GM21423 (cell line): Measurements from ENCODE around the gene ATAD1.
"Not testable (repeated sequence)": the region's sequence is repeated elsewhere in the genome, so short reads cannot be mapped to it uniquely, and the experiment has no call there.

Experiments
- ATAC-seq: cut with Tn5 transposase; IDR thresholded peaks from one replicate; pipeline ENCODE4 v1.9.1; 2021; ENCODE audit warnings: mild to moderate bottlenecking, moderate library complexity; ENCODE audit not compliant: unreplicated experiment

The ATAD1 gene

DNA sequence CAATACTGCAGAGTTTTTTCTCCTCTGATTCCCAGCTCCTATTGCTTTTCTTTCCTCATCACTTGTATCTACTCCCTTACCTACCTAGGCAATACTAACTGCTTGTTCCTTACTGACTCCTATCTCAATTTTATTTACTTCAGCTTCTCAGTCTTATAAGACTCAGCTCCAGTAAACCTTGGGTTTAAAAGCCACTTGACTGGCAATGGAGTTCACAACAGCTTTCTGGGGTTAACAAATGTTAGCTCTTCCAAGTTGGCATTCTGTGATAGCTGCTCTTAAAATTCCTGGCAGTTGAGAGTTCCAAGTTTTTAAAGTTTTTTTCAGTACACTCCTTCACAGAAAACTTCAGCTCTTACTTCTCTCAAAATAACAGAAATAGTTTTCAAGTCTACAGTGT is 14.2 kb downstream of the ATAD1 start:
- no peak for ATAC-seq

DNA sequence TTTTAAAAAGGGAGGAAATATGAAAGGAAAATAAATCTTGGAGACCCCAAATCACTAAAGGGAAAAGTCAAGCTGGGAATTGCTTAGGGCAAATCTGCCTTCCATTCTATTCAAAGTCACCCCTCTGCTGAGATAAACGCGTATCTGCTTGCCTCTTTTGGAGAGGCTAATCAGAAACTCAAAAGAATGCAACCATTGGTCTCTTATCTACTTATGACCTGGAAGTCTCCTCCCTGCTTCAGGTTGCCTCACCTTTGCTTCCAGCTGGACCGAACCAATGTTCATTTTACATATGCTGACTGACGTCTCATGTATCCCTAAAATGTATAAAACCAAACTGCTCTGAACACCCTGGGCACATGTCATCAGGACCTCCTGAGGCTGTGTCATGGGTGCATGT is 14.7 kb downstream of the ATAD1 start:
- ATAC-seq: no peak

DNA sequence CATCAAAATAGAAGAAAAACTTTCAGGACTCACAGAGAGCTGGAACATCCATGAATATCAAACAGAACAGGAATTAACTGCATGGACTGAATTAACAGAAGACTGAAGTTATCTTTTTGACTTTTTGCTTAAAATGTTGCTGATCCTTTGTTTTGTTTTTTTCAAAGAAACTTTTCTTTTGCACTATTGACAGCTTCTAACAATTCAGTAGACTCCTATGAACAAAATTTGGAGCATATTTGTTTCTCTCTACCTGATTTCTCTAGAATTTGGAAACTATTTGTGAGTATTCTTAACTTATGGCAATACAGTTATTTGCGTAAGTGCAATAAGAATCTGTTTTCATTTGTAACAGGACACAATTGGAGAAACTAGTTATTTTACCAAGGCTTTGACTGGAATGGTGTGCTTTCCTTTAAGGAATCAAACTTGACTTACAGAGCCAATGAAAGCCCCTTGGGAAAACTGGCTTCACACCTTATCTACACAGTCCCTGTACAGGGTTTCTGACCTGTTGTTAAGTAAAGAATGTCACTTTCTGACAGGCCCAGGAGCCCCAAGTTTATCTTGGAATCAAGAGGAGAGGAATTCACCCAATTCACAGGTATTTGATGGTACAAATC is 16.1 kb downstream of the ATAD1 start:
- not testable (repeated sequence) for ATAC-seq

DNA sequence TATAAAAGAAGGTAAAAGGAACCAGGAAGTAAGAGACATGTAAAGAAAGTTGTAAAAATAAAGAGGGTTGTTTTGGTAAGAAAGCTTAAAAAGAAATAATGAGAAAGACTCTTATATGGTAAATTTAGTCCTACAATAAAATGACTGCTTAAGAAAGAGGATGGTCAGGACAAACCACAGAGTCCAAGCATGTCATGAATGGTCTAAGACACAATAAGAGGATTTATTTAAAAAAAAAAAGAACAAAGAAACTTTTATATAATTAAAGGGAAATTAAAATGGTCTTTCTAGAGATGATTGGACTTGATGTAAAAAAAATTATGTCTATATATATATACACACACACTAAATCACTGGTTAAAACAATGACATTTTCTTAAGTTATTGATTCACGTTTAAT is 18.2 kb downstream of the ATAD1 start:
- no peak for ATAC-seq

DNA sequence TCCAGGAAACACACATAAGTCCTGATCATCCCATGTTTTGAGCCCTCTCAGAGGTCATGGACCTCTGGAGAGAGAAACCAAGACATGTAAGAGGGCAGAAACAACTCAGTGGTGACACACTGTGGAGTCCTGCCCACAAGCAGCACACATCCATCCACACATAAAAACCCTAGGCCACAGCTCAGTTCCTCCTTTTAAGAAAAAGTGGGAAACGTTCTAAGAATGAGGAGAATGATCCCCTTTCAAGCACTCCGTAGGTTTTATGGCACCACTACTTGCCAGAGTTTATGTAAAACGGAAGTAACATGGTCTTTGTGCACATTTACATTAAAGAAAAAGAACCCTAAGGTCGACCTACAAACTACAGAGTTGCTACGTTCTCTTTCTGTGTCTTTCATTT is 19.9 kb downstream of the ATAD1 start:
- no peak for ATAC-seq

DNA sequence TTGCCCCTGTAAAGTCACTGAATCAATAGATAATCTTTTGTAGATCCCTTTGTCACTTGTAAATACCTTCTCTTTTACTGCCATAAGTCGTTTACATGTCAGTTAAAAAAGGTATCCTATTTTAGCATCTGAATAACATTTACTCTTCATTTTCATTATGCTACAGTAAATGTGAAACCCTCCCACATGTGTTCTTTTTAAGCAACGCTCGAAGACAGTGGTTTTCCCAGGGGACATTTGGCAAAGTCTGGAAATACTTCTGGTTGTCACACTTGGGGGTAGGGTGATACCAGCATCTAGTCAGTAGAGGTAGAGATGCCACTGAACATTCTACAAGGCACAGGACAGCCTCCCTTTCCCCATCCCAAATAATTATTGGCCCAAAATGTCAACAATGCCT is 23.7 kb downstream of the ATAD1 start:
- no peak for ATAC-seq

DNA sequence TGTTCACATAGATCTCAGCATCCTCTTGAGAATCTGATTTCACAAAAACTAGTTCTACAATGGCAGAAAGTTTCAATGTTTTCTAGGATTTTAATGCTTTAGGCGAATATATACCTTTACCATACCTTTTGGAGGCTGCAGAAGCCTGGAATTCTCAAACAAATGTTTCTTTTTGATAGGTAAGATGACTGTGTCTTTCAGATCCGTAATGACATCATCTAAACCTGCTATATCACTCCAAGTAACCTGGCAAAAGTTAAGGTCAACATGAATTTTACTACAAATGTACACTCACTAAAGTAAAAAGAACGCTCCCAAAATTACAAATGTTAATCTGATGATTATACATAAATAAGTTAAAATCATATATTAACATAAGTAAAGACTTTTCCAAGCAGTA is 27.8 kb downstream of the ATAD1 start:
- no peak for ATAC-seq

DNA sequence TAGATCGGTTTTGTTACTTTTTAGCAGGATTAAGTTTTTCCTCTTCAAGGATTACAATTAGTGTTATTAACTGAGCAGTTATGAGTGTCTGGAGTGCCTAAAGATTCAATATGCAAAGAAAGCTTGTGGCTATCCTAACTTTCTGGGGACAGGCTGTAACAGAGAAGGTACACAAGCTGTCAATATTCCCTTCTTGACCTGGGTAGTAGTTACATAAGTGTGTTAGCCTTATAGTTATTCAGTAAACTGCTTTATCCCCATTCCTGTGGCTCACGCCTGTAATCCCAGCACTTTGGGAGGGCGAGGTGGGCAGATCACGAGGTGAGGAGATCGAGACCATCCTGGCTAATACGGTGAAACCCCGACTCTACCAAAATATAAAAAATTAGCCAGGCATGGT is 31.6 kb downstream of the ATAD1 start:
- no peak for ATAC-seq

DNA sequence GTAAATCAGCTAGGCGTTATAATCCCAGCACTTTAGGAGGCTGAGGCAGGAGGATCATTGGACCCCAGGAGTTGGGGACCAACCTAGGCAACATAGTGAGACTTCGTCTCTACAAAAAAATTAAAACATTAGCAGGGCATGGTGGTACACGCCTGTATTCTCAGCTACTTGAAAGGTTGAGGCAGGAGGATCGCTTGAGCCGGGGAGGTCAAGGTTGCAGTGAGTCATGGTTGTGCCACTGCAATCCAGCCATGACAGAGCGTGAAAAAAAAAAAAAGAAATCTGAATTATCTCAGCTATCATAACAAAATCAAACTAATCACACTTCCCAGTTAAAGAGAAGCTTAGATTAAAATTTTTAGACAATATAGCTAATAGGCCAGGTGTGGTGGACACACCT is 35.3 kb downstream of the ATAD1 start:
- no peak for ATAC-seq

DNA sequence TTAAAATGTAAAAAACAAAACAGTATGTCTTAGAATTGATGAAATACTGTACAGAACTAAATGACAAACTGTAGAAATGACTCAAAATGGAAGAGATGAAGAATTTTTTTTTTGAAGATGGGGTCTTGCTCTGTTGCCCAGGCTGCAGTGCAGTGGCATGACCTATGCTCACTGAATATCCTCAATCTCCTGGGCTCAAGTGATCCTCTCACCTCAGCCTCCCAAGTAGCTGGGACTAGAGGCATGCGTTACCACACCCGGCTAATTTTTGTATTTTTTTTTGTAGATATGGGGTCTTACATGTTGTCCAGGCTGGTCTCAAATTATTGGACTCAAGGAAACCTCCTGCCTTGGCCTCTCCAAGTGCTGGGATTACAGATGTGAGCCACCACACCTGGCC is 36.5 kb downstream of the ATAD1 start:
- no peak for ATAC-seq

DNA sequence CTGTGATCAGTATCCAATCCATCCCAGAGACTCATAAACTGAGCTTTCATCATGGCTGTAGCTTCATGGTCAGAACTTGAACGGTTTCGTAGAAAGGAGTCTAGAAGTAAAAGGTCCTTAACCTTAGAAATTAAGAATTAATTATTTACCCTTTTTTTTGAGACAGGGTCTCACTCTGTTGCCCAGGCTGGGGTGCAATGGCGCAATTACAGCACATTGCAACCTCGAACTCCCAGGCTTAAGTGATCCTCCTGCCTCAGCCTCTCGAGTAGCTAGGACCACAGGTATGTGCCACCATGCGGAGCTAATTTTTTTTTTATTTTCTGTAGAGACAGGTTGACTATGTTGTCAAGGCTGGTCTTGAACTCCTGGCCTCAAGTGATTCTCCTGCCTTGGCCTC is 41.7 kb downstream of the ATAD1 start:
- no peak for ATAC-seq

DNA sequence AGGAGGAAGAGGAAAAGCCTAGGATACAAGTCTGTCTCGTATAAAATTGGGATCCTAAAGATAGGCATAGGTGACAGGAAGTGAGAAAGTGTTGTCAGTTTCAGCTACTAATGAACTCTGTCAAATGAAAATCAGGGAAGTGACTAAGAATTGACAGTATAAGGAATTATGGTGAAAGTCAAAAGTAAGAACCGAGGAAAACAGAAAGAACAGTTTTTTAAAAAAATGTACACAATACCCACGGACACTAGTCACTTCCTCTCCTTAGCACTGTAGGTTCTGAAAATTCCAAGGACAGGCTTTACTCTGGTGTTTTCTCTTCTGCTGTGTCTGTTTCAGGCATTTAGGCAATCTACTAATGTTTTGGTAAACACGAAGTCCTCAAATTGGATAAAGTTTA is 42.3 kb downstream of the ATAD1 start:
- no peak for ATAC-seq

DNA sequence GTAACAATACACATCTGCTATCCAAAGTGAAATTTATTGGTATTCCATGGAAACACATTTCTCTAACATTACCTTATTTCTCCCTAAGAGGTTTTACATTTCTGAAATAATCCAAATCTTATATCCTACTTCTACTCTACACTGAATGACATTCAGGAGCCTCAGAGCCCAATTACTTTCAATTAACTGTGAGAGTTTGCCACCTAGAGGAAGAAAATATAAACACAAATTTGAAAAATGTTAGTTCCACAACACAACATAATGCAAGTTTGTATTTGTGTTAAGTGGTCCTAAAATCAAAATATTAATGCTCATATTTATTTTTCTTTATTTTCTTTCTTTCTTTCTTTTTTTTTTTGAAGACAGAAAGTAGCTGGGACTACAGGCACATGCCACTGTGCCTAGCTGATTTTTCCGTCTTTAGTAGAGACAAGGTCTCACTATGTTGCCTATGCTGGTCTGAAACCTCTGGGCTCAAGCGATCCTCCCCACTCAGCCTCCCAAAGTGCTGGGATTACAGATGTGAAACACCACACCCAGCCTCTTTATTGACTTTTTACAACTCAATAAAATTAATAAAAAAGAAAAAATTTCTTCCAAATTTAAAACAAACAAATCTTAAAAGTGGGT is 46.0 kb downstream of the ATAD1 start:
- ATAC-seq: no peak

DNA sequence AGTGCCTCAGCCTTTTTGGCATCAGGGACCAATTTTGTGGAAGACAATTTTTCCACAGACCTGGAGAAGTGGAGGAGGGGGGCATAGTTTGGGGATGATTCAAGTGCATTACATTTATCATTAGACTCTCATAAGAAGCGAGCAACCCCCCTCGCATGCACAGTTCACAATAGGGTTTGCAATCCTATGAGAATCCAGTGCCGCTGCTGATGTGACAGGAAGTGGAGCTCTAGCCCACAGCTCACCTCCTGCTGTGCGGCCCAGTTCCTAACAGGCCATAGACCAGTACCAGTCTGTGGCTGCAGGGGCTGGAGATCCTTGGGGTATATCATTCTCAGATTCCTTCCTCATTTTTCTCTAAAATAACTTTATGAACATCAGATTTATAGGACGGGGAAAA is 50.8 kb downstream of the ATAD1 start:
- no peak for ATAC-seq

DNA sequence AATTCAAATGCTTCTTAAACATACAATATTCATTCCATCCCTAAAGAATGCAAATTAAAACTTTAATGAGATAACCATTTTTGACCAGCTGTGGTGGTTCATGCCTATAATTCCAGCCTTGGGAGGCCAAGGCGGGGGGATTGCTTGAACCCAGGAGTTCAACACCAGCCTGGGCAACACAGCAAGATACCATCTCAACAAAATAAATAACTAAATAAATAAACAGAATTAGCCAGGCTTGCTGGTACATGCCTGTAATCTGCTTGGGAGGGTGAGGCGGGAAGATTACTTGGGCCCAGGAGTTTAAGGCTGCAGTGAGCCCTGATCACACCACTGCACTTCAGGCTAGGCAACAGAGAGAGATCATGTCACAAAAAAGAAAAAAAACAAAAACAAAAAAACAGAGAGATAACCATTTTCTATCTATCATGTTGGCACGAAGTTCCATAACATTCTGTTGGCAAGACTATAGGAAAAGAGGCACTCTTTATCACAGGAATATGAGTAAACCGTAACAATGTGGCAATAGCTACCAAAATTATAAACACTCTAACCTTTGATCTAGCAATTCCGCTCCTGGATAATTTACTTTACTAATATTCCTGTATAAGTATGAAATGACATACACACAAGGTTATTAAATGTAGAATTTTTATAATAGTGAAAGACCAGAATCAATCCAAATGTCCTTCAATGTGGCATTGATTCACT is 52.2 kb downstream of the ATAD1 start:
- ATAC-seq: no peak

DNA sequence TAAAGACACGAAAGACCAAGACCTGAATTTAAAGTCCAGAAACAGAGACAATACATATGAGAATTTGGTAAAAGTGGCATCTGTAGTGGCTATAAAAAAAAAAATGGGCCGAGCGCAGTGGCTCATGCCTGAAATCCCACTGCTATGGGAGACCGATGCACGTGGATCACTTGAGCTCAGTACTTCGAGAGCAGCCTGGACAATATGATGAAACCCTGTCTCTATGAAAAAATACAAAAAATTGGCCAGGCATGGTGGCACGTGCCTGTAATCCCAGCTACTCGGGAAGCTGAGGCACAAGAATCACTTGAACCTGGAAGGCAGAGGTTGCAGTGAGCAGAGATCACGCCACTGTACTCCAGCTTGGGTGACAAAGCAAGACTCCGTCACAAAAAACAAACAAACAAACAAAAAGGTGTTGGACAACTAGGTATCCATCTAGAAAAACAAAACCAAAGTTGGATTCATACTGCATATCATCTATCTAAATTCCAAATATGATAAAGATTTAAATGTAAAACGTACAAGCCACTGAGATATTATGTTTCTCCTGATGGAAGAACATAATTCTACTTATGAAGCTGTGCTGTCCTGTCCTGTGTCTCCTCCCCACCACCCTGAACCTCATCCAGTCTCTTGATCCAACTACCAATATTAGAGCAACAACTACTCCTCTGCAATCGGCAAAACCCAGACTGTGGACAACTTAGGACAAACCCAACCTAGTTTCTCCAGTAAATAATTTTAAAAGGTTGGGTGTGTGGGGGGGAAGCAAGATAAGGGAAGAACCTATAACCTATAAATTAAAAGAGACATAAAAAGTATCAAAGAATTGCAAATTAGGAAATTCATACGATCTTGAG is 53.7 kb downstream of the ATAD1 start:
- no peak for ATAC-seq

DNA sequence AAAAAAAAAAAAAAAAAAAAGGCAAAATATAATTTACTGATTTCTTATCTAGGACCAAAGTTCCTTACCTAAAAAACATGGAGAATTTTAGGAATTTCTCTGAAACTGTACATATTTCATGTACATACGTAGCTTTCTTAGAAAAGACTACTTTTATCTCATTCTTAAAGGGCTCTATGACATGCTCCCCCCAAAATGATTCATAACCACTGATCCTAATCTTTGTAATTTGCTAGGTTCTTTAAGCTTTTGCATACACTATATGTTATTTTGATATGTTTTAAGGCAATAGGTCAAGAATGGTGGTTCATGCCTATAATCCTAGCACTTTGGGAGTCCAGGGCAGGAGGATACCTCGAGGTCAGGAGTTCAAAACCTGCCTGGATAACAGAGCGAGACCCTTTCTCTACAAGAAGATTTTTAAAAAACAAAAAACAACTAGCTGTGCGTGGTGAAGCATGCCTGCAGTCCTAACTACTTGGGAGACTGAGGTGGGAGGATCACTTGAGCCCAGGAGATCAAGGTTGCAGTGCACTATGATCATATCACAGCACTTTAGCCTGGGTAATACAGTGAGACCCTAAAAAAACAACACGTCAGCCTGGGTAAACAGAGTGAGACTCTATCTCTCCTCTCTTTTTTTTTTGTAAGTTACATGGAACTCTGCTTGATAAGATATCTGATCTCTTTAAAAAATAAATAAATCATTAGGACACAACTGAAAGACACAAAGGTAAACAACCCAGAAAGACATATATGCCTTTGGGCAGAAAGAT is 54.8 kb downstream of the ATAD1 start:
- no peak for ATAC-seq

DNA sequence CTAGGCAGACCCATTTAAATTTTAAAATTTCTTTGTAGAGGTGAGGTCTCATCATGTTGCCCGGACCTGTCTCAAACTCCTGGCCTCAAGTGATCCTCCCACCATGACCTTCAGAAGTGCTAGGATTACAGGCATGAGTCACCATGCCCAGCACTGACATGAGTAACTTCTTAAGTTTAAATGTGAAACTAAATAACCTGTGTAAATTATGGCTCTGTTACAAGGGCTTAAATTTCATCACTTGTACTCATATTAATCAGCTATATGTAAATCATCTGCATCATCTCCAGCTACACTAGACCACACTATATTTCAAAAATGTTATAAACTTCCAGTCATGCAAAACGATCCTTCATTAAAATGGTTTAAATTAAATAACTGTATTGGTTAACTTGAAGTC is 56.1 kb downstream of the ATAD1 start:
- ATAC-seq: peak; percentile 49

DNA sequence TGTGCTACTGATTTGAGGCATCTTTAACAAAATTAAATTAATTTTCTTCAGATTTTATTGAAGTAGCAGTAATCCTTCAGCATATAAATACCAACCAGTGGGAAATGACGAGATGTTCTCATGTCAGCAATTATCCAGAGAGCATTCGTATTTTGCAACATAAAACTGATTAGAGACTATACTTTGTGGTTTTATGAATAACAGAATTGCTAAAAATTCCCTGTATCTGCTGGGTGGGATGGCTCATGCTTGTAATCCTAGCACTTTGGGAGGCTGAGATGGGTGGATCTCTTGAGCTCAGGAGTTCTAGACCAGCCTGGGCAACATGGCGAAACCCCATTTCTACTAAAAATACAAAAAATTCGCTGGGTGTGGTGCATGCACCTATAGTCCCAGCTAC is 56.9 kb downstream of the ATAD1 start:
- no peak for ATAC-seq

DNA sequence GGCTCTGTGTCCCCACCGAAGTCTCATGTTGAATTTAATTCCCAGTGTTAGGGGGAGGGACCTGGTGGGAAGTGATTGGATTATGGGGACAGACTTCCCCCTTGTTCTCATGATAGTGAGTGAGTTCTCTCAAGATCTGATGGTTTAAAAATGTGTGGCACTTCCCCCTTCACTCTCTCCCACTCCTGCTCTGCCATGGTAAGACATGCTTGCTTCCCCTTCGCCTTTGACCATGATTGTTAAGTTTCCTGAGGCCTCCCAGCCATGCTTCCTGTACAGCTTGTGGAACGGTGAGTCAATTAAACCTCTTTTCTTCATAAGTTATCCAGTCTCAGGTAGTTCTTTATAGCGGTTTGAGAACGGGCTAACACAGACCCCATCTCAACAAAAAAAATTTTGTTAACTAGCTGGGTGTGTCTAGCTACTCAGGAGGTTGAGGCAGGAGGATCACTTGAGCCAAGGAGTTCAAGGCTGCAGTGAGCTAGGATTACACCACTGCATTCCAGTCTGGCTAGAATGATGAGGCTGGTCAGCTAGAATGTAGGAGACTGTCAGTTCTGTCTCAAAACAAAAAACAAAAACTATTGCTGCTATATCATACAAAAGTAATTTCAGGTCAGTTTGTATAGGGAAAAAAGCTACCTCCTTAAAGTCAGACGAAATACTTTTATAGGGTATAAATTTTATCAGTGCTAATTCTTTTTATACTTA is 57.7 kb downstream of the ATAD1 start:
- no peak for ATAC-seq
